HepG2 (cell line): ENCODE measurements around the gene ACSS3. TPM values are rescaled to one million over a fixed set of nuclear protein-coding genes. Genes with fewer than 3 reads are reported as not detected.

Source experiments
- ATAC-seq: fragments of 200-7000 bp; cut with Tn5 transposase; 3 replicates; pipeline ENCODE4 v1.9.1; 2020; ENCODE audit warnings: mild to moderate bottlenecking, moderate library complexity
- BruUV-seq: library from RNA; stranded (reverse); fragments of 400-500 nt; replicated peaks from 2 replicates; lab custom pipeline; 2021; lab: Mats Ljungman, UMichigan
- CTCF ChIA-PET: fragments of 300-600 bp; formaldehyde crosslinking; extraction: SDS; loops from one replicate; lab custom pipeline; 2021; ENCODE audit warnings: low total read pairs, inconsistent platforms, low intra/inter-chr PET ratio; lab: Yijun Ruan, JAX
- POLR2A ChIA-PET: fragments of 350-600 bp; sonication (Branson Sonifier 250); formaldehyde crosslinking; loops from one replicate; lab custom pipeline; 2020; ENCODE audit warnings: antibody characterized with exemption, inconsistent platforms; lab: Yijun Ruan, JAX
- DNase-seq: peaks from one replicate; pipeline ENCODE4 v3.0.0-alpha.2; 2015; ENCODE audit warnings: low spot score
- FAIRE-seq: peaks from 3 replicates; lab custom pipeline; 2011; peaks lifted over from hg19 to GRCh38; lab: Jason Lieb, UNC
- H2AFZ ChIP-seq: one replicate; pipeline ENCODE4 v1.6.1; 2011; ENCODE audit warnings: low read length, inconsistent platforms
- H3K27ac ChIP-seq: fragments of 300-600 bp; 3 replicates; pipeline ENCODE4 v1.8.0; 2011; ENCODE audit warnings: mixed run types, mild to moderate bottlenecking, mixed read lengths, low read length, inconsistent platforms; ENCODE audit not compliant: insufficient read depth; ENCODE audit errors: extremely low read length
- H3K27me3 ChIP-seq, 2 experiments: fragments of 200-600 bp in 1 of 2; 2 replicates in 1 of 2; 3 replicates in 1 of 2; pipeline versions ENCODE4 v1.6.0 to v1.8.0; 2011; ENCODE audit warnings: low read length in 2 of 2, mild to moderate bottlenecking in 2 of 2, moderate library complexity in 2 of 2, inconsistent platforms in 1 of 2; ENCODE audit not compliant: insufficient read depth in 2 of 2, control insufficient read depth in 1 of 2
- H3K36me3 ChIP-seq, 2 experiments: fragments of 200-600 bp in 1 of 2; replicated peaks in 1 of 2; 2 replicates in 1 of 2; 3 replicates in 1 of 2; pipeline versions ENCODE4 v1.5.1 to v1.8.0; 2011; ENCODE audit warnings: low read length in 2 of 2, inconsistent platforms in 1 of 2; ENCODE audit not compliant: insufficient read depth in 2 of 2, control insufficient read depth in 1 of 2
- H3K4me1 ChIP-seq: 2 replicates; pipeline ENCODE4 v1.5.1; 2012; ENCODE audit warnings: low read length, inconsistent platforms; ENCODE audit not compliant: insufficient read depth
- H3K4me2 ChIP-seq: 2 replicates; pipeline ENCODE4 v1.6.0; 2011; ENCODE audit warnings: low read depth, low read length, inconsistent platforms
- H3K4me3 ChIP-seq, 3 experiments: fragments of 200-600 bp in 1 of 3; sonication (generic), shearing (Covaris generic) in 1 of 3; replicated peaks in 1 of 3; 2 replicates each; pipeline ENCODE4 v1.5.1; 2011 to 2016; ENCODE audit warnings: low read length in 3 of 3, inconsistent platforms in 2 of 3, low read depth in 2 of 3, mild to moderate bottlenecking in 2 of 3, control low read depth in 1 of 3, mixed read lengths in 1 of 3; ENCODE audit not compliant: insufficient read depth in 1 of 3
- H3K79me2 ChIP-seq: one replicate; pipeline ENCODE4 v1.6.1; 2011; ENCODE audit warnings: low read length, inconsistent platforms; ENCODE audit not compliant: insufficient read depth
- H3K9ac ChIP-seq: 2 replicates; pipeline ENCODE4 v1.6.0; 2011; ENCODE audit warnings: mild to moderate bottlenecking, low read depth, low read length, inconsistent platforms; ENCODE audit not compliant: insufficient read depth
- H3K9me3 ChIP-seq: 2 replicates; pipeline ENCODE4 v1.5.1; 2012; ENCODE audit warnings: mild to moderate bottlenecking, low read length
- H4K20me1 ChIP-seq: 2 replicates; pipeline ENCODE4 v1.6.0; 2011; ENCODE audit warnings: inconsistent platforms, mild to moderate bottlenecking, low read length, moderate library complexity; ENCODE audit not compliant: insufficient read depth
- BRCA1 ChIP-seq: sonication (generic); formaldehyde crosslinking; IDR thresholded peaks from 2 replicates; pipeline ENCODE4 v1.4.0; 2020; ENCODE audit warnings: missing genetic modification reagents
- EED ChIP-seq: sonication (generic); formaldehyde crosslinking; IDR thresholded peaks from 2 replicates; pipeline ENCODE4 v1.5.0; 2020; ENCODE audit warnings: mild to moderate bottlenecking, missing genetic modification reagents
- FLYWCH1 ChIP-seq: sonication (generic); formaldehyde crosslinking; IDR thresholded peaks from 2 replicates; pipeline ENCODE4 v1.8.1; 2023; ENCODE audit warnings: mild to moderate bottlenecking, missing genetic modification reagents
- PHF8 ChIP-seq: sonication (generic); formaldehyde crosslinking; IDR thresholded peaks from 2 replicates; pipeline ENCODE4 v1.5.0; 2020; ENCODE audit warnings: missing genetic modification reagents
- SAP130 ChIP-seq: IDR thresholded peaks from 2 replicates; pipeline ENCODE4 v1.6.1; 2016; ENCODE audit warnings: low read depth
- ZKSCAN5 ChIP-seq: sonication (generic); formaldehyde crosslinking; IDR thresholded peaks from 2 replicates; pipeline ENCODE4 v1.5.1; 2020; ENCODE audit warnings: mild to moderate bottlenecking, missing genetic modification reagents
- ZMAT3 ChIP-seq: sonication (generic); formaldehyde crosslinking; conservative IDR thresholded peaks from 2 replicates; pipeline ENCODE4 v1.7.0; 2021; ENCODE audit warnings: missing genetic modification reagents
- ZNF20 ChIP-seq: sonication (generic); formaldehyde crosslinking; IDR thresholded peaks from 2 replicates; pipeline ENCODE4 v1.4.0; 2020; ENCODE audit warnings: mild to moderate bottlenecking, moderate library complexity, missing genetic modification reagents
- ZNF34 ChIP-seq: sonication (generic); formaldehyde crosslinking; IDR thresholded peaks from 2 replicates; pipeline ENCODE4 v1.4.0; 2020; ENCODE audit warnings: mild to moderate bottlenecking, missing genetic modification reagents, borderline replicate concordance
- ZNF780A ChIP-seq: sonication (generic); formaldehyde crosslinking; IDR thresholded peaks from 2 replicates; pipeline ENCODE4 v1.8.0; 2022; ENCODE audit warnings: mild to moderate bottlenecking, missing genetic modification reagents, moderate library complexity
- WGBS: methylation state at CpG from one replicate; pipeline ENCODE4 v1.1.6; 2017; ENCODE audit warnings: low lambda C conversion rate; 5-methylcytosine and 5-hydroxymethylcytosine counted together
- in situ Hi-C: cut with HindIII; loops from 2 replicates; pipeline ENCODE4 v1.10.0; 2017; ENCODE audit warnings: low pct_unique_long_range_greater_than_20kb; ENCODE audit not compliant: extremely low pct_ligation_motif_present
- intact Hi-C: fragments of 100-400 bp; cut with micrococcal nuclease; formaldehyde crosslinking; loops from one replicate; pipeline ENCODE4 v1.10.0; 2022; ENCODE audit not compliant: unreplicated experiment
- polyA plus RNA-seq, 8 experiments: library from polyadenylated mRNA; depleted of rRNA in 3 of 8; stranded (reverse) in 7 of 8; unstranded in 1 of 8; fragments of >200 nt; fragmentation: Illumina TruSeq in 4 of 8; extraction: Trizol in 4 of 8; gene quantifications; 2 replicates each; pipeline versions ENCODE4 v1.2.1 to v1.2.3, GENCODE V29; 2011 to 2016; ENCODE audit warnings: low read depth in 4 of 8, missing spikeins in 1 of 8, mixed read lengths in 1 of 8; ENCODE audit not compliant: insufficient read depth in 1 of 8
- total RNA-seq, 5 experiments: library from RNA; depleted of rRNA; stranded (reverse); fragments of >200 nt; fragmentation: Illumina TruSeq; extraction: Trizol; gene quantifications; 2 replicates each; pipeline ENCODE4 v1.2.3, GENCODE V29; 2016; ENCODE audit warnings: low read depth in 1 of 5
- TF ChIP-seq, protein P1 (sequence below): IDR thresholded peaks from 2 replicates; pipeline ENCODE4 v1.6.1; 2016; ENCODE audit warnings: missing genetic modification reagents, missing compliant biosample characterization

The ACSS3 gene
- total and polyA plus RNA-seq, 2 of the 13 experiments (the other 11 are each of a cell fraction or from before 2014, with no cell fraction given), result 79.5 to 86.3 TPM

DNA sequence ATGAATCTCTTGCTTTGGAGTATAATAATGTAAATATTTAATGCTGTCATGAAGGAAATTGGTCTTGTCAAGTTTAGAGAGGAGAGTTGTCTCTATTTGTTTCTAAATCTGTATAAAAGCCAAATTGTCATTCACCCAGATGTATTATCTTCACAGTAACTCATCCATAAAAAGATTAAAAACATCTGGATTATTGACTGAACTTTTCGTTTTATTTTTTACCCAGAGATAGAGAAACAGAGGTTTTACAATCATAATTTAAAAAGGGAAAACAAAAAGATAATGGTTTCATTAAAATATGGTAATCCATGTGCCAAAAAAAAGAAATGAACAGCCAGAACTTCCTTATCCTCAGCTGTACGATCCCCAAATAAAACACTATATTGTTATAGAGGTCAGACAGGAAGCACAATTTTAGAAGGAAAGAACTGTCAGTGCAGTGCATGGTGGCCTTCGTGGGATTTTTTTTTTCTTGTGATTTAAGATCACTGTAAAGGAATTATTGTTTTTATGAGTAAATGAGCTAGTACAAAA, 125.9 kb downstream of the ACSS3 start:
- peaks cover 1 to 31% of the 10 kb centered on the region in 2 experiments; a peak in 3 of 5 replicates for H3K36me3 ChIP-seq
- no peak overlapping the region for H3K4me2 ChIP-seq
- H4K20me1 ChIP-seq, result no peaks in the 10 kb centered on the region
- H3K4me3 ChIP-seq, result no peak overlapping the region
- no peak for DNase-seq
- intact Hi-C loops, result no loop called here
- POLR2A ChIA-PET, result no interaction called here
- no peaks in the 10 kb centered on the region for H3K27me3 ChIP-seq
- 99% methylated on average over 3 of the region's 3 CpGs for WGBS
- TF ChIP-seq ZKSCAN5 (CRISPR knock-in tag) (no peak), FLYWCH1 (CRISPR knock-in tag) (no peak), EED (CRISPR knock-in tag) (no peak), ZMAT3 (CRISPR knock-in tag) (no peak), PHF8 (CRISPR knock-in tag) (no peak), SAP130 (CRISPR knock-in tag) (no peak), ZNF780A (CRISPR knock-in tag) (no peak), ZNF34 (CRISPR knock-in tag) (no peak)
- TF ChIP-seq, protein P1, sequence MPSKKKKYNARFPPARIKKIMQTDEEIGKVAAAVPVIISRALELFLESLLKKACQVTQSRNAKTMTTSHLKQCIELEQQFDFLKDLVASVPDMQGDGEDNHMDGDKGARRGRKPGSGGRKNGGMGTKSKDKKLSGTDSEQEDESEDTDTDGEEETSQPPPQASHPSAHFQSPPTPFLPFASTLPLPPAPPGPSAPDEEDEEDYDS (CRISPR knock-in tag), result no peak
- no peak overlapping the region for H3K9ac ChIP-seq
- in situ Hi-C loops, result no loop called here
- FAIRE-seq, result no peak
- peaks cover 21% of the 10 kb centered on the region for H3K4me1 ChIP-seq
- H3K79me2 ChIP-seq, result no peaks in the 10 kb centered on the region
- no peaks in the 10 kb centered on the region for H3K9me3 ChIP-seq
- no TSS peak for BruUV-seq
- no peak for ATAC-seq
- no peak overlapping the region for H3K27ac ChIP-seq
- H2AFZ ChIP-seq, result no peak overlapping the region
- CTCF ChIA-PET, result no interaction called here

- ChIA-PET POLR2A (no interaction called here), CTCF (no interaction called here)
- Histone ChIP-seq H3K4me1 (peaks cover 35% of the 10 kb centered on the region), H3K27ac (no peak overlapping the region), H3K79me2 (no peaks in the 10 kb centered on the region), H4K20me1 (no peaks in the 10 kb centered on the region), H3K4me2 (no peak overlapping the region), H3K9ac (no peak overlapping the region), H2AFZ (no peak overlapping the region), H3K36me3 (peaks cover 1 to 20% of the 10 kb centered on the region in 2 experiments; a peak in 2 of 5 replicates), H3K27me3 (no peaks in the 10 kb centered on the region), H3K4me3 (no peak overlapping the region), H3K9me3 (no peaks in the 10 kb centered on the region)
- in situ Hi-C loops (no loop called here), intact Hi-C loops (no loop called here)
- DNase-seq, result no peak
- no peak for ATAC-seq
- BruUV-seq, result no TSS peak
- FAIRE-seq, result no peak
- TF ChIP-seq ZNF20 (no peak), BRCA1 (CRISPR knock-in tag) (no peak)
- WGBS, result 86% methylated on average over 1 of the region's 1 CpG
These were observed 127.5 kb downstream of the ACSS3 start for GRCh38 chr12:81205416-81205815.
